Stimulated activated CD8-positive, alpha-beta memory T cell treated with anti-CD3 and anti-CD28 coated beads, Interleukin-4, amount 100 ng/mL, for 24 hours (primary cell): ENCODE measurements around the gene UGT2B15.
"Not testable (repeated sequence)": the region's sequence is repeated elsewhere in the genome, so short reads cannot be mapped to it uniquely, and the experiment has no call there.

Experiments used
- DNase-seq: peaks from one replicate; pipeline ENCODE4 v3.0.0-alpha.2; 2020; ENCODE audit warnings: low read depth

The UGT2B15 gene

DNA sequence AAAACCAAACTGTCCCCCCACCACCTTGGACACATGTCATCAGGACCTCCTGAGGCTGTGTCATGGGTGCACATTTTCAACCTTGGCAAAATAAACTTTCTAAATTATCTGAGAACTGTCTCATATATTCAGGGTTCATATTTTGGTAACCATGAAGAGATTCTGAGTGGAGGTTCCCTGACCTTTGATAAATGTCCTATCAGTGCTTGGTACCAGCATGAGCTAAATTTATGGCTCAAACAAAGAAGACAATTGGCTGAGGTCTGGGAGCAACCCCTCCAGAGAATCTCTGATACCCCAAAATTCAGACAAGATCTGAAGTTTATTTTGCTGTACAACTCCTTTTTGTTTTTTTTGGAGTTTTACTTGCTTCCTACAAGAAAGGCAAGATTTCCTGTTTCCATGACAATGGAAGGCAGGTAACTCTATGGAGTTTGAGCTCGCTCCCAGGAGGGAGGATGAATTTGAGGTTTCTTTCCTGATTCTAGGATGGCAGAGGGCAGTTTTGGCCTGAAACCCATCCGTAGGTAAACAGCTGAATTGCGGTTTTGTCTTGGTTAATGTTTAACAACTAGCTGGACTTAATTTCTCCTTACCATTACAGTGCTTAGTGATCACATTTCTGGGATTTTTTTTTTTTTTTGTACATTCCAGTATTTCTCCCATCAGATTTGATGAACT, 14.5 kb downstream of the UGT2B15 start:
- DNase-seq, result no peak

DNA sequence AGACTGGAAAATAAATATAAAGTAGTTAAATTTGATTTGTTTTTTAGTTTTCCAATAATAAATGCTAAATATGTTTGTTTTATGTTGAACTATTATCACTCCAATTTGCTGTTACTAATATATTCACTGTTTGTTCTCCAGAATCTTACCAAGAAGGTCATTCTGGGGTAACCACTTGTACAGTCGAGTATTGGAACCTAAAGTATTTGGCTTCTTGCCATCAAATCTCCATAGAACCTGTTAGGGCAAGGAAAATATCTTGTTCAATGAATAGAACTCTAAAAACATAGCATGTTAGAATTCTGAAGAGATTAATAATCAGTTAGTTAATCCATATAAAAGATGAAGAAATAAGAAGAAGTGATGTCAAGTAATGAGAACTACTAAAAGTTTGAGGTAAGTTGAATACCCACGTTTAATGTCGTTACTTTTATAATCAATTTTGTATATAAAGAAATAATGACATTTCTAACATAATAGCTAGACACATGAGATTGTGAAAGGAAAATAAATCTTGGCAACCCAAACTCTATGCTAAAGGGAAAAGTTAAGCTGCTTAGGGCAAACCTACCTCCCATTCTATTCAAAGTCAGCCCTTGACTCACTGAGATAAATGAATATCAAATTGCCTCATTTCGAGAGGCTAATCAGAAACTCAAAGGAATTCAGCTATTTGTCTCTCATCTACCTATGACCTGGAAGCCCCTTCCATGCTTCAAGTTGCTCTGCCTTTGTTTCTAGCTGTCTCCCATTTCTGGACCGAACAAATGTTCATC, 15.3 kb downstream of the UGT2B15 start:
- no peak for DNase-seq

DNA sequence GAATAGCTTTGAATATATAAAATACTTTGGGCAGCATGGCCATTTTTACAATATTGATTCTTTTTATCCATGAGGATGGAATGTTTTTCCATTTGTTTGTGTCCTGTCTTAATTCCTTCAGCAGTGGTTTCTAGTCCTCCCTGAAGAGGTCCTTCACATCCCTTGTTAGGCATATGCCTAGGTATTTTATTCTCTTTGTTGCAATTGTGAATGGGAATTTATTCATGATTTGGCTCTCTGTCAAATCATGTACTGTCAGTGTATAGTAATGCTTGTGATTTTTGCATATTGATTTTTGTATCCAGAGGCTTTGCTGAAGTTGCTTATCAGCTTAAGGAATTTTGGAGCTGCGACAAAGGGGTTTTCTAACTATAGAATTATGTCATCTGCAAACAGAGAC, 18.5 kb downstream of the UGT2B15 start:
- DNase-seq, result no peak

DNA sequence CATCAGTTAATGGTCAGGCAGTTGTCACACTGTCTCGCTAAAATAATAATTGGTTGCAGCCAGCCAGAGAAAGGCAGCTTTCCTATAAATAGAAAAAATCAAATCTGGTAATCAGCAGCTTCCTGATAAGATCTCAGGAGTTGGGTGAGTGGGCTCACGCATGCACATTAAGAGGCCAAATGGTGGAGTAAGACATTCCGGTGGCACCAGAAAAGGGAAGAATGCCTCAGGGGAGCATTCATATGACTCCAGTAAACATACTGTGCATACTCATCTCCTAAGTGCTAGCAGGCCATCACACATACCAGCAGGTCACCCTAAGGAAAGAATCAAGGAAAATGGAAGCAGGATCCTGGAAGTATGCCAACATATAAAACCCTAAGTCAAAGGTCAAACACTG, 40.1 kb downstream of the UGT2B15 start:
- no peak for DNase-seq

DNA sequence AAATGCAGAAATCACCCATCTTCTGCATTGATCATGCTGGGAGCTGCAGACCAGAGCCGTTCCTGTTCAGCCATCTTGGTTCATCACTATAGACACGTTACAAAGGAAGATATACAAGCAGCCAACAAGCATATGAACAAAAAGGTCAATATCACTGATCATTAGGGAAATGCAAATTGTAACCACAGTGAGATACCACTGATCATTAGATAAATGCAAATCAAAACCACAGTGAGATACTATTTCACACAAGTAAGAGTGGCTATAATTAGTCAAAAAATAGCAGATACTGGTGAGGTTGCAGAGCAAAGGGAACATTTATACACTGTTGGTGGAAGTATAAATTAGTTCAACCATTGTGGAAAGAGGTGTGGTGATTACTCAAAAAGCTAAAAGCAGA, 47.7 kb downstream of the UGT2B15 start:
- DNase-seq, result not testable (repeated sequence)

DNA sequence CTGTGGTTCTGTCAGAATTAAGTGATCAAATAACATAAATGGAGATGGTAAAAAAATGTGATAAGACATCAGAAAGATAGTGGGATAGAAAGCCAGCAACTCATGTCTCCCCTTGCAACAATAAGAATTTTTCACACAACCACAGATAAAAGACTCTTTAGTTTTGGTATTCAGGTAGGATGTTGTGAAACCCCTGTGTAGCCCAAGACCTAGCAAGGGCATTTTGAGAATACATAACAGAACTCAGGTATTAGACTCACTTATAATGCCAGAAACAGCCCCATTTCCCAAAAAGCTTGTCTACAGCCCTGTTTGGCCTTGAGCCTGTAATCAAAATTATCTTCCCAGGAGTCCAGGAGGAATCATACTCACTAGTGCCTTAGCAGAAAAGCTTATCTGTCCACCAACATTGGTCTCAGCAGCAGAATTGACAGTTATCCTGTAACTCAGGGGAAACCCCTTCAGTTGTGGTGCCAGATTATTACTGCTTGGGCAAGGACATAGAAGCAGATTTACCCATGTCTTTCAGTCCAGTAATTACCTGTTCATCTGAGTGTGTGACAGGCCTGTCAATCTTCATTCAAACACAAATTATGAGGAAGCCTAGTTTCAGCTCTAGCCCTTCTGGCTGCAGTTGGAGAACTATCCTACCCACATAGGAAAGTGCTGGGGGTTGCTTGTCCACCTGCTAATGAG, 53.3 kb downstream of the UGT2B15 start:
- no peak for DNase-seq

DNA sequence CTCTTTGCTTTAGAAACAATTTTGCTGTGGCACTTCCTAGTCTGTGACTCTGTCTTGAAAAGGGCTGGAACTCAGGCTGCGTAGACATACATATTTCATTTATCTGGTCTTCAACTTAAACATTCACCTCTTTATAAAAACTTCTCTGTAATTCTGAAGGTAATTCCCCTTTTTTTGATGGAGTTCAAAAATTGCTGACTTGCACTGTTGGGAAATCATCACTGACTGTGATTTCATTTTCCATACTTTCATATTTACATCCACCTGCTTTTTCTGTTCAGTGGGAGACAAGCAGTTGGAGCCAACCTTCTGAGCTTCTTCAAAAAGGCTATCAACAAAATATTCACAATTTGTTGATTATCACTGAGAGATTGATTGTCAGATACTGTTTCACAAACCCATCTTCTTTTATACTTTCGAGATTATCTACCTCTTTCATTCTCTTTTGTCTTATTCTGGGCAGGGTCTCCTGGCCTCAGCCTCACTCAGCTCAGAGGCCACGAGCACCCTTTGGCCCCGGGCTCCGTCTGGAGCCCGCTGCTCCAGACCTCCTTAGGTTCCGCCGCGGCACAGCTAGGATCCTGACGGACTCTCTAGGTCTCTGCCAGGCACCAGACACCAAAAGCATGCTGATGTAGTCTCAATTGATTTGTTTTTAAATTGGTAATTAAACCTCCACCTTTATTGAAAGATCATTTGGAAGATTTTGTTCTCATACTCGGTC, 54.6 kb downstream of the UGT2B15 start:
- DNase-seq, result no peak

DNA sequence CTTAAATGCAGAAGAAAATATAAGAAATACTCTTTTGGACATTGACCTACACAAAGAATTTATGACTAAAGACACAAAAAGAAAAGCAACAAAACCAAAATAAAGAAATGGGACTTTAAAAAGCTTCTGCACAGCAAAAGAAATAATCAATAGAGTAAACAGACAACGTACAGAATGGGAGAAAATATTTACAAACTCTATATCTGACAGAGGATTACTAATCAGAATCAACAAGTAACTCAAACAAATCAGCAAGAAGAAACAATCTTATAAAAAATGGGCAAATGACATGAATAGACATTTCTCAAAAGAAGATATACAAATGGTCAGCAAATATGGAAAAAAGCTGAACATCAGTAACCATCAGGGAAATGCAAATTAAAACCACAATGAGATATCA, 56.7 kb downstream of the UGT2B15 start:
- no peak for DNase-seq

DNA sequence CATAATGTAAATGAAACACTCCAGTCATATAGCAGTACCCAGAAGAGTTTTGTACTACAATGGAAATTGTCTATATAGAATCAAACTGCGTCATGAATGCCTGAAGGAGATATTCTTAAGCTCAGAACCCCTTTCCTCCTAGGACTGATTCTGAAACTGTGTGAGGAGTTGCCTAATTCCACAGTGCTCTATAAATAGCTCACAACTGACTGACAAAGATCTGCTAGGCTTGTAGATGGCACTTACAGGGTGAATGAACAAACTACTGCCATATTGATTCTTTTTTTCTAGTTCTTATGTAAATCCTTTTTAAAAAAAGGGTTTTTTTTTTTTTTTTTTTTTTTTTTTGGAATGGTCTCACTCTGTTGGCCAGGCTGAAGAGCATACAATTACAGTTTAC, 64.2 kb downstream of the UGT2B15 start:
- no peak for DNase-seq

DNA sequence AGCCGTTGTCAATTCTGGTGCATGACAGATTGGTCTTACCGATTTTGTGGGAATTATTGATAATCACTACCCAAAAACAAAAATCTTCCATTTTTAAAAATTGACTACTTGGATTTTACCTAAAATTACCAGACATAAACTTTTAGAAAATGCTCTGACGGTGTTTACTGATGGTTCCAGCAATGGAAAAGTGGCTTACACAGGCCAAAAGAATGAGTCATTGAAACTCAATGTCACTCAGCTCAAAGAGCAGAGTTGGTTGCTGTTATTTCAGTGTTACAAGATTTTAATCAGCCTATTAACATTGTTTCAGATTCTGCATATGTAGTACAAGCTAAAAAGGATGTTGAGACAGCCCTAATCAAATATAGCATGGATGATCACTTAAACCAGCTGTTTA, 71.3 kb downstream of the UGT2B15 start:
- DNase-seq, result no peak

DNA sequence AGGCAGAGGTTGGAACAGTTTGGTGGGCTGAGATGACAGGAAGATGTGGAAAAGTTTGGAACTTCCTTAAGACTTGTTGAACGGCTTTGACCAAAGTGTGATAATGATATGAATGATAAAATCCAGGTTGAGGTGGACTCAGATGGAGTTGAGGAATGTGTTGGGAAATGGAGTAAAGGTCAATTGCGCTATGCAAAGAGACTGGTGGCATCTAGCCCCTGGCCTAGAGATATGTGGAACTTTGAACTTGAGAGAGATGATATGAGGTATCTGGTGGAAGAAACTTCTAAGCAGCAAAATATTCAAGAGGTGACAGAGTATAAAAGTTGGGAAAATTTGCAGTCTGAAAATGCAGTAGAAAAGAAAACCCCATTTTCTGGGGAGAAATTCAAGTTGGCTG, 73.0 kb downstream of the UGT2B15 start:
- DNase-seq, result no peak
